SIG-M5 (cell line): ENCODE results near the gene CDH12.
"Not testable (repeated sequence)": the region's sequence is repeated elsewhere in the genome, so short reads cannot be mapped to it uniquely, and the experiment has no call there.

Experiments used
- DNase-seq: peaks from one replicate; lab custom pipeline; 2025; lab: John Stamatoyannopoulos, UW

Gene CDH12

DNA sequence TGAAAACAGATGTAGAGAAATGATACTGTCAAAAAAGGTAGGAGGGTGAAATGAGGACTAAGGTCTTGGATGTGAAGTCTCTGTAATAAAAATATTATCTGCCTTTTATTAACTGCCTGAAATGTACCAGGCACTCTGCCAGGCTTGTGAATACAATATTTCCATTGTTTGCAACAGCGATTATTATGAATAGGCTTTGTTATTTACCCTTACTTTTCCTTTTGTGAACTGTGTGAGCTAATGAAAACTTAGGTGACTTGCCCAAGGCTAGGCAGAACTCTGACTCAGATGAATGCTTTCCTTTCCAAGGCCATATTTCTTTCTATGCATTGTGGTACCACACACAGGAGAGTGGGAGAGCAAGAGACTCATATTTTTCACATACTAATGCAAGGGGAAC is 204.1 kb downstream of the CDH12 start:
- no peak for DNase-seq

GRCh38 chr5:22644859-22645258 is 208.3 kb downstream of the CDH12 start:
- DNase-seq: no peak

- DNase-seq: no peak
These were observed 209.8 kb downstream of the CDH12 start for GRCh38 chr5:22643356-22643755.

GRCh38 chr5:22631683-22632082 is 221.5 kb downstream of the CDH12 start:
- DNase-seq: no peak

DNA sequence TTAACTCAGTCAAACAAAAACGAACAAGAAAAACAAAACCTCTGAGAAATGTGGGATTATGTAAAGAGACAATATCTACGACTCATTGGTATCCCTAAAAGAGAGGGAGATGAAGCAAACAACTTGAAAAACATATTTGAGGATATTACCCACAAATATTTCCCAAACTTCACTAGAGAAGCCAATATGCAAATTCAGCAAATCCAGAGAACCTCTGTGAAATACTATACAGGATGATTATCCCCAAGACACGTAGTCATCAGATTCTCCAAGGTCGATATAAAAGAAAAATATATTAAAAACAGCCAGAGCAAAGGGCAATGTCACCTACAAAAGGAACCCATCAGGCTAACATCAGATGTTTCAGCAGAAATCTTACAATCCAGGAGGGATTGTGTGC is 226.1 kb downstream of the CDH12 start:
- DNase-seq: no peak

- no peak for DNase-seq
These were observed 227.7 kb downstream of the CDH12 start for GRCh38 chr5:22625451-22625850.

GRCh38 chr5:22621084-22621483 is 232.1 kb downstream of the CDH12 start:
- no peak for DNase-seq

DNA sequence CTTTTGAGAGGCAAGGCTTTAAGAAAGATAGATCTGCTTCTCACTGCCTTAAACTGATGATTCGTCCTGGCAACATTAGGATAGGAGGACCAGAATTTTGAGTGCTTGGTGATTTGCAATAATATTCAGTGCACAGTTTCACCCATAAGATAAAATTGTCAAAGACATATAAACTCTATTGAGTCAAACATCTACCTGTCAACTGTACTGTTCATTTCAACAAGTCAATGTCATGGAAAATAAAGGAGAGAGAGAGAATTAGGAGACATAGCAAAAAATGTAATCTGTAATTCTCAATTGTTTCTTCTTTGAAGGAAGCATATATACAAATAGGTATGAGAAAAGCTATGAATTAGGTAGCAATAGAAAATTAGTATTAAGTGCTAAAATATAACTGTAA is 237.2 kb downstream of the CDH12 start:
- no peak for DNase-seq

DNA sequence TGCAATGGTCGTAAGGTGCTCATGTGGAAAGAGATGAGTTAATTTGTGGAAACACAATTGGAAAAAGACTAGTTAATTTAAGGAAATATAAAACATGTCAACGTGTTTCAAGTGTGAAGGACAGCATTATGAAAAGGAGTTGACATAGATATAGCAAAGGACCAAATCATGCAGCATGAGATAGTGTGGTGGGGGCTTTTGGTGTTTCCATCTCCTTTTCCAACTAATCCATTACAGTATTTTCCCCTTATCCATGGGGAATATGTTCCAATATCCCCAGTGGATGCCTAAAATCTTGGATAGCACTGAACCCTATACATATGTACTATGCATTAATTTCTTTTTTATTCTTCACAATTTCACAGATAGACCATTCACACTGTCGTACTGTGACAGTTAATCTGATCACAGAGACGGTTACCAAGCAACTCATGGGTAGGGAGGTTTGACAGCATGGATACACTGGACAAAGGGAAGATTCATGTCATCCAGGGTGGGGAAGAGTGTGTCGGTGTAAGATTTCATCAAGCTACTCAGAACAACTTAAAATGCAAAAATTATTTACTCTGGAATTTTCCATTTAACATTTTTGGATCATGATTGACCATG is 238.6 kb downstream of the CDH12 start:
- DNase-seq: no peak

GRCh38 chr5:22612928-22613327 is 240.2 kb downstream of the CDH12 start:
- DNase-seq: no peak

DNA sequence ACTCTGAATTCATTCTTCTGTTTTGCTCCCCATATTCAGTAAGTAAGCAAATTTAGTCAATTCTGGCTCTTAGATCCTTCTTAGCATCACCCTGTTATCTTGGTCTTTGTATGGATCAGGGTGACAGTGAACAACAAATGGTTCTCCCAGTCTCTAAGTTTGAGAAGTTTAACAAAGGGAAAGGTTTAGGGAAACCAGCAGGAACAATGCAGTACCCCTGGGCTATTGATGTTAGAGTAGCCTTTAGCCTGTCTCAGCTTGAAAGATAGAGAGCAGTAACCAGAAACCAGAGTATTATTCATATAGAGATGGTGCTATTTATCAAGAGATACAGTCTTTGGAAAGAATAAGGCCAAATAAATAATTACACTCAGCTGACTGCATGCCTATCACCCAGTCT is 241.8 kb downstream of the CDH12 start:
- no peak for DNase-seq

- DNase-seq: not testable (repeated sequence)
These were observed 245.6 kb downstream of the CDH12 start for GRCh38 chr5:22607498-22607897.

- DNase-seq: no peak
These were observed 247.7 kb downstream of the CDH12 start for GRCh38 chr5:22605473-22605872.

- DNase-seq: no peak
These were observed 248.4 kb downstream of the CDH12 start for GRCh38 chr5:22604711-22605110.

DNA sequence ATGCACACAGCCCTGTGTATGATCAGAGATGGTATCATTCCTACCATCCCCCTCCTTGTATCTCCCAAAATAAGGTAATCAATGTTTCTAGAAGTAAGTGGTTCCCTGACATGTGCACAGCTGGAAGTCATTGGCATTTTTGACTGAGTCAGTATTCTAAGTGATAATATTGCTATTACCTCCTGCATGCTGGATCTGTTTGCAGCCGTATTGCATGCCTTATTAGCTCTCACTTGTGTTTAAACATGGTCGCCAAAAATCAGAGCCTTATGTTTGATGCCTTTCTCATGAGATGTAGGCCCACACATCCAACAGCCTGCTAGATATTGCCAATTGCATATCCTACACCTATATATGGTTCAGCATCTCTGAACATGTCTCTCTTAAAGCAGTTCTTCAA is 254.3 kb downstream of the CDH12 start:
- no peak for DNase-seq

DNA sequence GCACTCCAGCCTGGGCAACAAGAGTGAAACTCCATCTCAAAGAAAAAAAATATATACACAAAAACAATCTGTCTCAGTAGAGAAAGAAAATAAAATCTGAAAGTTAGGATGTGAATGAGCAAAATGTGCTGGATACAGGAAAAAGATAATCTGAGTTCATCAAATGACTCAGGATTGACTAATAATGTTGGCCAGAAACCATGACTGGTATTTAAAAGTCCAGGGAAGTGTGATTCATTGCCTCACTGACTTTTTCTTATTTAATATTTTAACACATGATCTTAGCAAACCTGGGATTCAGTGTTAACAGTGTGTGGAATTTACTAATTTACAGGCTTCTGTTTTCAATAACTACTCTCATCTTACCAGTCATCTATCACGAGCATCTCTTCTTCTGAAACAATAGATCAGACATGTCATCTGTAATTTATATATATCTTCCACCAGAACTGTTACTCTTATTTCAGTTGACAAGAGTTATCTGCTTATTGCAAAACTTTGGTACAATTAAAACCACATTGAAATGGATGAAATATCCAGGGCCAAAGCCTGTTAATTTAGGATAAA is 256.7 kb downstream of the CDH12 start:
- no peak for DNase-seq

GRCh38 chr5:22594491-22594890 is 258.7 kb downstream of the CDH12 start:
- no peak for DNase-seq

DNA sequence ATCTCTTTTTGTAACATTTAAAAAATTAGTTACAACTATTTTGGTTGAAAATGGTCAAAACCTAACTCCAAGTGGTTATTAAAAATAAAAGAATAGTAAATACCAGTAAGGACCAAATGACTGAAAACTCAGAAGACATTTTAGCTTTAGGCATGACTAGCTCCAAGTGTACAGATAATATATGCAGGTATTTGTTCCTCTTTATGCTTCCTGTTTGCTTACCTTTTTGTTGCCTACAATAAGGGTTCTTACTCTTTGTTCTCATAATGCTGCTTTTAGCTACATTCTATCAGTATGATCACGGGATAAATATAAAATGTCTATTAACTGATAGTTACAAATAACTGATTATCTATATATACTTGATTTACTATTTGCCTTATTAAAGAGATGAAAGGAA is 259.6 kb downstream of the CDH12 start:
- DNase-seq: no peak

DNA sequence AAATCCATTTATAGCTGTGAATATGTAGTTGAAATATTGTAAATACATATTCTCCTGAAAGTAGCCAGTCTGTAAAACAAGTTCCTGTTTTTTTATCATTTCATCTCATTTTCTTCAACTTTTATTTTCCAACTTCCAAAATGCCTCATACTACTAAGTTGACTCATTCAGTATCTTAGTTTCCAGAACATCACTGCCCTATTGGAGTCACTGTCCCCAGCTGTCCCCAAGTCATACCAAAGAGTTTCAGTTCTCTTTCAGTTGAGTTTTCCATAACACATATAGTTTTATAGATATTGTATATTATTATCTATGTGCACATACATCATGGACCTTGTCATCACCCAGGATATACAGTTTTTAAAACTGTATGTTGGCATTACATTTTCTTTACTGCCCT is 261.7 kb downstream of the CDH12 start:
- DNase-seq: no peak

DNA sequence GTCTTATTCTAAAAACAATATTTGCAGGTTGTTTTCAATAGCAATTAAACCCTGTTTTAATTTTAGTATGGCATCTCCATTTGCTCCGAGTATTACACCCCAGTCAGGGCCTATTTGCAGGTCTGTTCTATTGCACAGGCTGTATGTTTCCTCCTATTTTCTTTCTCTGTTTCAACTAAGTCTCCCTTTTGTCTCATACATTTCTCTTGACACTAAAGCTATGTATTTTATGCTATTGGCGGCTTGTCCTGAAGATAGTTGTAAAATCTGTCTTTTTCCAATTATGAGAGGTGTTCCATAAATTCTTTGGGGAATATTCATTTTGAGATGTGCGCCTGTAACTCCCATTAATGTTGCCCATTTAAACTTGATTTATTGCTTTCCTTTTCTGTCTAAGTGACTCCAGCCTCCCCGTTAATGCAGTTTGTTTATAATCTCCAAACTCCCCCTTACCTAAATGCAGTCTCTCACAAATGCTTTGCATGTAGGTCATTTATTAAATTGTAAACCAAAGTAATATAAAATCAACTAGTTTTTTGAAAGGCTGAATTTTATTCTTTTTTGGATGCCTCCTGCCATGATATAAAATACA is 262.4 kb downstream of the CDH12 start:
- DNase-seq: no peak

GRCh38 chr5:22577711-22578110 is 275.4 kb downstream of the CDH12 start:
- no peak for DNase-seq

- DNase-seq: no peak
These were observed 276.1 kb downstream of the CDH12 start for GRCh38 chr5:22577006-22577405.

DNA sequence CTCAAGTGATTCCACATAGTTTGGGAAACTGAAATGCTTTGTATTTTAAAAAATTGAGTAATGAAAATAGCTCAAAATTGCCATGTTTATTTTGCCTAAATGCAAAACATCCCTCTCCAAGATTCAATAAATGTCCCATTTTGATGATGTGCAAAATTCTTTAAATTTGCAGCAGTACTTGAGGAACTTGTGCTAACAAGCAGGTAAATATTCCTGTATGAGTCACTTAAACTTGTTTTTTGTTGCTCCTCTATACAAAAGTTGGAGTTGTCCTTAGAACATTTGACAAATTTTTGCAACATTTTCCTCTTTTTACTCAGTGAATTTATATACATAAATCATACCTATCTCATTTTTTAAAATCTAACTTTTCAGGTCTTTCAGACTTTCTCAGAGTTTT is 280.2 kb downstream of the CDH12 start:
- no peak for DNase-seq

DNA sequence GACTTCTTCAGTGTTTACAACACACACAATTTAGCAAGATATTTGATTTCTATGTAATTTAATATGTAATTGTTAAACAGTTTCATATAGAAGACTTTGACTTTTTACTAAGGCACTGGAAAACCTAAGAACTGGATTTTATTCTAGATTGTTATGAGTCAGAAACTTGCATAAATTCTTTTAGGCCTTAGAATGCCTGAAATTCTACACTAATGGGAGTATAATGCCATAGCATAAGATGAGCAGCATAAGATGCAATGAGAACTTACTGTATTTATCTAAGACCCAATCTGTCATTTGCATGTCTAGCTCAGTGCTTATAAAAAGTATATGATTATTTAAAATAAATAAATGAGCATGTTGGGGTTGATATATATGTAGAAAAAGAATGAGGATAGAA is 285.2 kb downstream of the CDH12 start:
- no peak for DNase-seq
